Trophoblast cell (in vitro differentiated cells and primary cell): Measurements from ENCODE around the gene RTN1. TPM values are rescaled to one million over a fixed set of nuclear protein-coding genes. Genes with fewer than 3 reads are reported as not detected.

Experiments
- DNase-seq, 2 donors: peaks; one replicate each; pipeline ENCODE4 v3.0.0-alpha.2; 2016
- H2AFZ ChIP-seq: 2 replicates; pipeline ENCODE4 v1.6.1; 2013; ENCODE audit warnings: low read length, moderate library complexity, mild to moderate bottlenecking; ENCODE audit not compliant: insufficient read depth, poor library complexity
- H2AK5ac ChIP-seq: 2 replicates; pipeline ENCODE4 v1.6.1; 2013; ENCODE audit warnings: mild to moderate bottlenecking, low read length
- H2BK120ac ChIP-seq: 2 replicates; pipeline ENCODE4 v1.6.1; 2013; ENCODE audit warnings: low read length, mild to moderate bottlenecking, moderate library complexity; ENCODE audit not compliant: insufficient read depth, poor library complexity
- H2BK12ac ChIP-seq: 2 replicates; pipeline ENCODE4 v1.6.1; 2013; ENCODE audit warnings: mild to moderate bottlenecking, low read length, moderate library complexity
- H2BK5ac ChIP-seq: 2 replicates; pipeline ENCODE4 v1.6.1; 2013; ENCODE audit warnings: low read length, low read depth, moderate library complexity, mild to moderate bottlenecking; ENCODE audit not compliant: poor library complexity
- H3K14ac ChIP-seq: 2 replicates; pipeline ENCODE4 v1.6.1; 2013; ENCODE audit warnings: mild to moderate bottlenecking, low read length
- H3K18ac ChIP-seq: 2 replicates; pipeline ENCODE4 v1.6.1; 2013; ENCODE audit warnings: mild to moderate bottlenecking, low read length
- H3K23ac ChIP-seq: 2 replicates; pipeline ENCODE4 v1.6.1; 2013; ENCODE audit warnings: low read length
- H3K27ac ChIP-seq: 2 replicates; pipeline ENCODE4 v1.5.1; 2013; ENCODE audit warnings: low read depth, mild to moderate bottlenecking, inconsistent platforms, low read length, moderate library complexity
- H3K27me3 ChIP-seq: 2 replicates; pipeline ENCODE4 v1.6.1; 2013; ENCODE audit warnings: inconsistent platforms, mild to moderate bottlenecking, low read length, moderate library complexity; ENCODE audit not compliant: insufficient read depth
- H3K36me3 ChIP-seq, 2 experiments: 1 replicate in 1 of 2; 2 replicates in 1 of 2; pipeline ENCODE4 v1.6.1; 2013; ENCODE audit warnings: low read length in 2 of 2, mild to moderate bottlenecking in 2 of 2, moderate library complexity in 1 of 2; ENCODE audit not compliant: insufficient read depth in 2 of 2, control insufficient read depth in 1 of 2
- H3K4ac ChIP-seq: 2 replicates; pipeline ENCODE4 v1.6.1; 2013; ENCODE audit warnings: low read depth, mild to moderate bottlenecking, low read length, moderate library complexity
- H3K4me1 ChIP-seq, 2 experiments: 1 replicate in 1 of 2; 2 replicates in 1 of 2; pipeline ENCODE4 v1.6.1; 2013; ENCODE audit warnings: low read length in 2 of 2, mild to moderate bottlenecking in 2 of 2, moderate library complexity in 1 of 2; ENCODE audit not compliant: insufficient read depth in 2 of 2, control insufficient read depth in 1 of 2
- H3K4me2 ChIP-seq: 2 replicates; pipeline ENCODE4 v1.6.1; 2013; ENCODE audit warnings: inconsistent platforms, mild to moderate bottlenecking, low read length, moderate library complexity
- H3K4me3 ChIP-seq: 2 replicates; pipeline ENCODE4 v1.5.1; 2013; ENCODE audit warnings: mild to moderate bottlenecking, low read depth, low read length, inconsistent platforms
- H3K79me1 ChIP-seq: one replicate; pipeline ENCODE4 v1.6.1; 2013; ENCODE audit warnings: low read length
- H3K79me2 ChIP-seq: 2 replicates; pipeline ENCODE4 v1.6.1; 2013; ENCODE audit warnings: low read length, mild to moderate bottlenecking; ENCODE audit not compliant: control insufficient read depth, insufficient read depth, poor library complexity
- H3K9ac ChIP-seq: 2 replicates; pipeline ENCODE4 v1.6.1; 2013; ENCODE audit warnings: mild to moderate bottlenecking, low read length
- H3K9me3 ChIP-seq: 2 replicates; pipeline ENCODE4 v1.6.1; 2013; ENCODE audit warnings: low read depth, mild to moderate bottlenecking, control low read depth, inconsistent platforms, low read length; ENCODE audit not compliant: insufficient read depth
- H4K12ac ChIP-seq: 2 replicates; pipeline ENCODE4 v1.6.1; 2013; ENCODE audit warnings: low read depth, mild to moderate bottlenecking, low read length, moderate library complexity
- H4K8ac ChIP-seq: 2 replicates; pipeline ENCODE4 v1.6.1; 2013; ENCODE audit warnings: low read depth, mild to moderate bottlenecking, low read length, moderate library complexity
- H4K91ac ChIP-seq: one replicate; pipeline ENCODE4 v1.6.1; 2013; ENCODE audit warnings: low read depth, mild to moderate bottlenecking, low read length, moderate library complexity
- WGBS: extraction: QIAGEN DNeasy Blood & Tissue Kit; methylation state at CpG from one replicate; pipeline ENCODE4 v1.1.7; 2013; ENCODE audit warnings: missing lambda C conversion rate; ENCODE audit not compliant: insufficient read length, insufficient coverage; ENCODE audit errors: extremely low coverage; 5-methylcytosine and 5-hydroxymethylcytosine counted together
- polyA plus RNA-seq: library from polyadenylated mRNA; stranded (reverse); fragments of 200-250 nt; gene quantifications from 2 replicates; pipeline ENCODE4 v1.2.3, GENCODE V29; 2013

Gene RTN1
- 0.10 and 0.18 TPM in 2 replicates for polyA plus RNA-seq

GRCh38 chr14:59870277-59871165 lies at the start of gene RTN1:
TSS of gene RTN1 (minus strand) at chr14:59870776. CDS start at chr14:59870630, 146 bp downstream.
- Histone ChIP-seq H3K18ac (no peak within 1 kb of the TSS), H3K79me1 (no peaks in the 10 kb centered on the region), H3K23ac (no peak within 1 kb of the TSS), H3K4me3 (peak within 1 kb of the TSS; percentile 64), H3K27me3 (peaks cover 28% of the 10 kb centered on the region), H3K9me3 (peaks cover 5% of the 10 kb centered on the region), H2AFZ (peak within 1 kb of the TSS; percentile 79), H3K4ac (no peak within 1 kb of the TSS), H3K79me2 (no peaks in the 10 kb centered on the region), H4K8ac (no peak within 1 kb of the TSS), H3K14ac (no peak within 1 kb of the TSS), H4K12ac (no peak within 1 kb of the TSS), H2BK5ac (no peak within 1 kb of the TSS), H3K4me2 (peak within 1 kb of the TSS; percentile 95), H4K91ac (no peak within 1 kb of the TSS), H2BK120ac (no peak within 1 kb of the TSS), H2BK12ac (no peak within 1 kb of the TSS), H3K4me1 (peaks cover 0 to 9% of the 10 kb centered on the region in 2 experiments), H3K36me3 (no peaks in the 10 kb centered on the region), H3K27ac (no peak within 1 kb of the TSS), H3K9ac (no peak within 1 kb of the TSS), H2AK5ac (no peak within 1 kb of the TSS)
- DNase-seq = peak; percentile 33 to 54
- no CpG with 5 or more reads among the region's 84 CpGs for WGBS

GRCh38 chr14:59920378-59920683 lies 49.8 kb upstream of the RTN1 start:
- Histone ChIP-seq H3K27ac (no peak overlapping the region), H2BK120ac (no peak overlapping the region), H3K18ac (no peak overlapping the region), H4K91ac (no peak overlapping the region), H3K36me3 (no peaks in the 10 kb centered on the region), H3K9ac (no peak overlapping the region), H3K14ac (no peak overlapping the region), H4K12ac (no peak overlapping the region), H2BK5ac (no peak overlapping the region), H3K9me3 (no peaks in the 10 kb centered on the region), H3K79me2 (no peaks in the 10 kb centered on the region), H4K8ac (no peak overlapping the region), H2BK12ac (no peak overlapping the region), H3K4ac (no peak overlapping the region), H3K79me1 (peaks cover 4% of the 10 kb centered on the region), H3K23ac (no peak overlapping the region), H3K4me3 (no peak overlapping the region), H3K4me2 (peak overlapping the region; percentile 56), H2AK5ac (no peak overlapping the region), H2AFZ (no peak overlapping the region), H3K27me3 (no peaks in the 10 kb centered on the region), H3K4me1 (no peaks in the 10 kb centered on the region)
- DNase-seq = no peak
- no CpG with 5 or more reads among the region's 1 CpG for WGBS

- peak; percentile 96 for DNase-seq
- no peak within 1 kb of the TSS for H2AK5ac ChIP-seq
- H2BK12ac ChIP-seq = no peak within 1 kb of the TSS
- WGBS = no CpG with 5 or more reads among the region's 57 CpGs
- H3K79me2 ChIP-seq = no peaks in the 10 kb centered on the region
- no peaks in the 10 kb centered on the region for H3K4me1 ChIP-seq
- H3K18ac ChIP-seq = peak within 1 kb of the TSS; percentile 70
- H4K12ac ChIP-seq = peak within 1 kb of the TSS; percentile 23
- H3K27ac ChIP-seq = peak within 1 kb of the TSS; percentile 36
- peak within 1 kb of the TSS; percentile 73 for H2AFZ ChIP-seq
- peak within 1 kb of the TSS; percentile 57 for H4K8ac ChIP-seq
- no peaks in the 10 kb centered on the region for H3K36me3 ChIP-seq
- H3K4me2 ChIP-seq = peak within 1 kb of the TSS; percentile 66
- peaks cover 4% of the 10 kb centered on the region for H3K79me1 ChIP-seq
- peak within 1 kb of the TSS; percentile 30 for H3K9ac ChIP-seq
- no peaks in the 10 kb centered on the region for H3K27me3 ChIP-seq
- H2BK120ac ChIP-seq = peak within 1 kb of the TSS; percentile 6
- no peak within 1 kb of the TSS for H3K23ac ChIP-seq
- no peaks in the 10 kb centered on the region for H3K9me3 ChIP-seq
- no peak within 1 kb of the TSS for H2BK5ac ChIP-seq
- H3K4me3 ChIP-seq = peak within 1 kb of the TSS; percentile 71
- H3K4ac ChIP-seq = no peak within 1 kb of the TSS
- no peak within 1 kb of the TSS for H3K14ac ChIP-seq
- H4K91ac ChIP-seq = peak within 1 kb of the TSS; percentile 8
Observed at GRCh38 chr14:59919570-59920377, 49.2 kb upstream of the RTN1 start, which contains the start of gene LRRC9. TSS of gene LRRC9 (plus strand) at chr14:59920144.

GRCh38 chr14:59918824-59919569 lies 48.4 kb upstream of the RTN1 start:
- H3K4me1 ChIP-seq = no peaks in the 10 kb centered on the region
- peak overlapping the region; percentile 6 for H2BK120ac ChIP-seq
- H3K18ac ChIP-seq = peak overlapping the region; percentile 70
- H2BK12ac ChIP-seq = no peak overlapping the region
- DNase-seq = peak; percentile 49 to 67
- no peaks in the 10 kb centered on the region for H3K79me2 ChIP-seq
- H3K4ac ChIP-seq = no peak overlapping the region
- peaks cover 4% of the 10 kb centered on the region for H3K79me1 ChIP-seq
- no peaks in the 10 kb centered on the region for H3K36me3 ChIP-seq
- peak overlapping the region; percentile 71 for H3K4me3 ChIP-seq
- peak overlapping the region; percentile 66 for H3K4me2 ChIP-seq
- WGBS = no CpG with 5 or more reads among the region's 18 CpGs
- H2AK5ac ChIP-seq = no peak overlapping the region
- H3K9me3 ChIP-seq = no peaks in the 10 kb centered on the region
- no peaks in the 10 kb centered on the region for H3K27me3 ChIP-seq
- H4K91ac ChIP-seq = peak overlapping the region; percentile 8
- peak overlapping the region; percentile 57 for H4K8ac ChIP-seq
- H3K27ac ChIP-seq = no peak overlapping the region
- peak overlapping the region; percentile 30 for H3K9ac ChIP-seq
- H3K14ac ChIP-seq = no peak overlapping the region
- no peak overlapping the region for H2BK5ac ChIP-seq
- no peak overlapping the region for H3K23ac ChIP-seq
- peak overlapping the region; percentile 73 for H2AFZ ChIP-seq
- H4K12ac ChIP-seq = no peak overlapping the region
